Stimulated activated CD4-positive, alpha-beta T cell treated with anti-CD3 and anti-CD28 coated beads, Interleukin-15, amount 100 ng/mL, for 24 hours (primary cell): ENCODE results near the gene GAPVD1.
"Not testable (repeated sequence)": the region's sequence is repeated elsewhere in the genome, so short reads cannot be mapped to it uniquely, and the experiment has no call there.

Experiments used
- DNase-seq: peaks from one replicate; pipeline ENCODE4 v3.0.0-alpha.2; 2020

The GAPVD1 gene

GRCh38 chr9:125376261-125377226, 114.9 kb downstream of the GAPVD1 start:
- DNase-seq: no peak

GRCh38 chr9:125377584-125378250, 116.1 kb downstream of the GAPVD1 start:
- DNase-seq: no peak

GRCh38 chr9:125378778-125379177, 117.2 kb downstream of the GAPVD1 start:
- DNase-seq: no peak

- DNase-seq: no peak
Observed at GRCh38 chr9:125379208-125379607, 117.6 kb downstream of the GAPVD1 start.

GRCh38 chr9:125380406-125380805, 118.8 kb downstream of the GAPVD1 start:
- DNase-seq: no peak

GRCh38 chr9:125387861-125388524, 126.4 kb downstream of the GAPVD1 start:
- DNase-seq: no peak

- DNase-seq: no peak
Observed at GRCh38 chr9:125388978-125389377, 127.4 kb downstream of the GAPVD1 start.

GRCh38 chr9:125391704-125392103, 130.1 kb downstream of the GAPVD1 start:
- DNase-seq: no peak

GRCh38 chr9:125393426-125393825, 131.8 kb downstream of the GAPVD1 start:
- DNase-seq: no peak

GRCh38 chr9:125396799-125397198, 135.2 kb downstream of the GAPVD1 start:
- no peak for DNase-seq

- no peak for DNase-seq
Observed at GRCh38 chr9:125397736-125398135, 136.1 kb downstream of the GAPVD1 start.

- no peak for DNase-seq
Observed at GRCh38 chr9:125398243-125398642, 136.6 kb downstream of the GAPVD1 start.

- no peak for DNase-seq
Observed at GRCh38 chr9:125399165-125399564, 137.5 kb downstream of the GAPVD1 start.

- no peak for DNase-seq
Observed at GRCh38 chr9:125399666-125400065, 138.0 kb downstream of the GAPVD1 start.

GRCh38 chr9:125400232-125400631, 138.6 kb downstream of the GAPVD1 start:
- DNase-seq: not testable (repeated sequence)

GRCh38 chr9:125400725-125401716, 139.4 kb downstream of the GAPVD1 start:
- no peak for DNase-seq

- DNase-seq: no peak
Observed at GRCh38 chr9:125404733-125405132, 143.1 kb downstream of the GAPVD1 start.

- DNase-seq: no peak
Observed at GRCh38 chr9:125405938-125406809, 144.5 kb downstream of the GAPVD1 start.

GRCh38 chr9:125406810-125407087, 145.1 kb downstream of the GAPVD1 start:
- DNase-seq: no peak

- DNase-seq: no peak
Observed at GRCh38 chr9:125407432-125407973, 145.9 kb downstream of the GAPVD1 start.
